HCT116 (cell line): ENCODE data around the gene JDP2. TPM values are rescaled to one million over a fixed set of nuclear protein-coding genes. Genes with fewer than 3 reads are reported as not detected.

ENCODE experiments used
- ATAC-seq: fragments of 200-7000 bp; cut with Tn5 transposase; 2 replicates; pipeline ENCODE4 v1.9.1; 2020; ENCODE audit warnings: mild to moderate bottlenecking, moderate library complexity
- BruUV-seq: library from RNA; stranded (reverse); fragments of 400-500 nt; replicated peaks from 2 replicates; lab custom pipeline; 2021; lab: Mats Ljungman, UMichigan
- CTCF ChIA-PET: fragments of 300-600 bp; sonication (Branson Sonifier 250); formaldehyde crosslinking; loops from one replicate; lab custom pipeline; 2021; ENCODE audit warnings: antibody characterized with exemption; lab: Charles Lee
- POLR2A ChIA-PET: fragments of 300-600, 350-600 bp; sonication (Branson Sonifier 250); formaldehyde crosslinking; loops from one replicate; lab custom pipeline; 2021; ENCODE audit warnings: antibody characterized with exemption; lab: Charles Lee
- RAD21 ChIA-PET, 2 experiments: fragments of 300-600 bp; sonication (Branson Sonifier 250); formaldehyde crosslinking; loops; one replicate each; lab custom pipeline; 2023; ENCODE audit warnings: low total read pairs in 2 of 2; ENCODE audit not compliant: uncharacterized antibody in 2 of 2, unreplicated experiment in 2 of 2, low non-redundant PET in 1 of 2; lab: Charles Lee
- DNase-seq: peaks from one replicate; pipeline ENCODE4 v3.0.0-alpha.2; 2010; ENCODE audit warnings: low read depth, low spot score
- H2AFZ ChIP-seq: fragments of 200-600 bp; shearing (Covaris generic), sonication (generic); 2 replicates; pipeline ENCODE4 v1.6.1; 2017; ENCODE audit warnings: low read depth, mixed run types, mixed read lengths, antibody characterized with exemption, low read length; ENCODE audit not compliant: poor library complexity, severe bottlenecking
- H3K27ac ChIP-seq: 2 replicates; pipeline ENCODE4 v1.5.1; 2012; ENCODE audit warnings: low read depth, low read length
- H3K27me3 ChIP-seq: fragments of 200-600 bp; sonication (generic); 2 replicates; pipeline ENCODE4 v1.6.1; 2016; ENCODE audit warnings: mixed run types, low read length, mixed read lengths; ENCODE audit not compliant: insufficient read depth
- H3K36me3 ChIP-seq, 2 experiments: fragments of 200-500 bp in 1 of 2; fragments of 200-600 bp in 1 of 2; sonication (Bioruptor generic) in 1 of 2; sonication (generic) in 1 of 2; 2 replicates each; pipeline versions ENCODE4 v1.5.1 to v1.6.1; 2014 to 2016; ENCODE audit warnings: low read length in 2 of 2, inconsistent platforms in 1 of 2, mixed read lengths in 1 of 2, mixed run types in 1 of 2; ENCODE audit not compliant: insufficient read depth in 2 of 2, control insufficient read depth in 1 of 2
- H3K4me1 ChIP-seq, 2 experiments: fragments of 200-600 bp in 1 of 2; sonication (generic) in 1 of 2; 2 replicates each; pipeline versions ENCODE4 v1.5.1 to v1.6.1; 2012 to 2017; ENCODE audit warnings: low read length in 2 of 2, inconsistent platforms in 1 of 2, mild to moderate bottlenecking in 1 of 2, mixed read lengths in 1 of 2, mixed run types in 1 of 2, moderate library complexity in 1 of 2; ENCODE audit not compliant: insufficient read depth in 2 of 2, control insufficient read depth in 1 of 2
- H3K4me2 ChIP-seq: fragments of 200-600 bp; sonication (generic); 2 replicates; pipeline ENCODE4 v1.6.1; 2017; ENCODE audit warnings: mixed run types, low read length, mixed read lengths
- H3K4me3 ChIP-seq, 2 experiments: fragments of 200-600 bp in 1 of 2; sonication (generic) in 1 of 2; replicated peaks in 1 of 2; 2 replicates each; pipeline ENCODE4 v1.5.1; 2011 to 2016; ENCODE audit warnings: low read length in 2 of 2, control low read depth in 1 of 2, low read depth in 1 of 2, mild to moderate bottlenecking in 1 of 2, mixed read lengths in 1 of 2, mixed run types in 1 of 2
- H3K79me2 ChIP-seq: fragments of 200-600 bp; sonication (generic); 2 replicates; pipeline ENCODE4 v1.6.1; 2017; ENCODE audit warnings: mild to moderate bottlenecking, mixed run types, low read length, moderate library complexity, mixed read lengths; ENCODE audit not compliant: insufficient read depth
- H3K9ac ChIP-seq: fragments of 200-600 bp; sonication (generic); 2 replicates; pipeline ENCODE4 v1.6.1; 2016; ENCODE audit warnings: low read length, mixed read lengths
- H3K9me2 ChIP-seq: fragments of 200-600 bp; sonication (generic), shearing (Covaris generic); 2 replicates; pipeline ENCODE4 v1.6.1; 2017; ENCODE audit warnings: mixed run types, mild to moderate bottlenecking, moderate library complexity; ENCODE audit not compliant: insufficient read depth
- H3K9me3 ChIP-seq, 2 experiments: fragments of 200-500 bp in 1 of 2; fragments of 200-600 bp in 1 of 2; sonication (Bioruptor generic) in 1 of 2; sonication (generic) in 1 of 2; 2 replicates each; pipeline ENCODE4 v1.6.1; 2014 to 2017; ENCODE audit warnings: low read length in 2 of 2, mixed read lengths in 2 of 2, inconsistent platforms in 1 of 2, low read depth in 1 of 2, mild to moderate bottlenecking in 1 of 2, mixed run types in 1 of 2, moderate library complexity in 1 of 2; ENCODE audit not compliant: control insufficient read depth in 1 of 2, insufficient read depth in 1 of 2
- H4K20me1 ChIP-seq: fragments of 200-600 bp; sonication (generic), shearing (Covaris generic); 2 replicates; pipeline ENCODE4 v1.6.1; 2017; ENCODE audit warnings: mixed run types, mild to moderate bottlenecking, moderate library complexity; ENCODE audit not compliant: insufficient read depth
- ATF3 ChIP-seq: IDR thresholded peaks from 2 replicates; pipeline ENCODE4 v1.6.1; 2012
- CBX3 ChIP-seq: IDR thresholded peaks from 2 replicates; pipeline ENCODE4 v1.6.1; 2012; ENCODE audit warnings: low read depth
- CTCF ChIP-seq, 3 experiments: fragments of 200-600 bp in 1 of 3; sonication (generic) in 1 of 3; IDR thresholded peaks in 2 of 3; conservative IDR thresholded peaks in 1 of 3; 2 replicates each; pipeline ENCODE4 v1.5.1; 2012 to 2017; ENCODE audit warnings: low read depth in 2 of 3, low read length in 2 of 3, antibody characterized with exemption in 1 of 3, borderline replicate concordance in 1 of 3, control low read depth in 1 of 3, mild to moderate bottlenecking in 1 of 3, mixed read lengths in 1 of 3, mixed run types in 1 of 3, moderate library complexity in 1 of 3; ENCODE audit not compliant: insufficient read depth in 1 of 3
- ELF1 ChIP-seq: IDR thresholded peaks from 2 replicates; pipeline ENCODE4 v1.6.1; 2012; ENCODE audit warnings: low read depth, borderline replicate concordance
- EZH2 ChIP-seq: fragments of 200-600 bp; sonication (generic); IDR thresholded peaks from 2 replicates; pipeline ENCODE4 v1.6.1; 2017; ENCODE audit warnings: antibody characterized with exemption, mixed run types
- FOSL1 ChIP-seq: IDR thresholded peaks from 2 replicates; pipeline ENCODE4 v1.6.1; 2012; ENCODE audit warnings: low read depth
- JUND ChIP-seq: IDR thresholded peaks from 2 replicates; pipeline ENCODE4 v1.6.1; 2012
- MAX ChIP-seq: IDR thresholded peaks from 2 replicates; pipeline ENCODE4 v1.6.1; 2012
- POLR2A ChIP-seq: IDR thresholded peaks from 2 replicates; pipeline ENCODE4 v1.7.0; 2011; ENCODE audit warnings: borderline replicate concordance; ENCODE audit not compliant: insufficient read depth, insufficient read length; ENCODE audit errors: extremely low read depth
- REST ChIP-seq: IDR thresholded peaks from 2 replicates; pipeline ENCODE4 v1.6.1; 2012; ENCODE audit warnings: low read depth
- SIN3A ChIP-seq: IDR thresholded peaks from 2 replicates; pipeline ENCODE4 v1.6.1; 2012; ENCODE audit warnings: low read depth
- YY1 ChIP-seq: IDR thresholded peaks from 2 replicates; pipeline ENCODE4 v1.6.1; 2011; ENCODE audit warnings: low read length, low read depth, moderate library complexity, mild to moderate bottlenecking; ENCODE audit not compliant: insufficient replicate concordance; ENCODE audit errors: extremely low read depth
- intact Hi-C: fragments of 100-400 bp; cut with micrococcal nuclease; formaldehyde crosslinking; loops from 2 replicates; pipeline ENCODE4 v1.10.0; 2022
- total RNA-seq: library from RNA; stranded (reverse); gene quantifications from one replicate; pipeline ENCODE4 v1.2.1, GENCODE V29; 2021; ENCODE audit not compliant: unreplicated experiment

Gene JDP2
- total RNA-seq, 1 experiment from 2014 or later: 25.4 TPM

DNA sequence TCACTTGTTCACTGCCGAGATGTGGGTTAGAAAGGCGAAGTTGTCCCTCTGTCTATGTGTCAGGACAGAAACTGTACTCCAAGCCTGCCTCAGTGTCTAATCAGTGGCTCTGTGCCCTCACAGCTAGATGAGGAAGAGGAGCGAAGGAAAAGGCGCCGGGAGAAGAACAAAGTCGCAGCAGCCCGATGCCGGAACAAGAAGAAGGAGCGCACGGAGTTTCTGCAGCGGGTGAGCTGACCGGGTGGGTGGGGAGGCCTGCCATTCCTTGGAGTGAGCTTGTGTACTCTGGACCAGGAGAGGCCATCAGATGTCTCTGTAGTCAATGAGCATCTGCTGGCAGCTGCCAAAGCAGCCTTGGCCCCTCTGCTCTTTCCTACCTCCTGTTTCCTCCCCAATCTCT lies 33.5 kb downstream of the JDP2 start:
- POLR2A ChIA-PET: no interaction called here
- Histone ChIP-seq H3K9me3 (no peaks in the 10 kb centered on the region), H3K4me1 (peaks cover 0 to 3% of the 10 kb centered on the region in 2 experiments; a peak in 2 of 4 replicates), H3K79me2 (no peaks in the 10 kb centered on the region), H3K4me2 (no peak overlapping the region), H3K36me3 (no peaks in the 10 kb centered on the region), H3K9ac (no peak overlapping the region), H3K27ac (no peak overlapping the region), H4K20me1 (no peaks in the 10 kb centered on the region), H2AFZ (no peak overlapping the region), H3K9me2 (no peaks in the 10 kb centered on the region), H3K4me3 (no peak overlapping the region), H3K27me3 (no peaks in the 10 kb centered on the region)
- BruUV-seq: no TSS peak
- DNase-seq: no peak
- RAD21 ChIA-PET: no interaction called here
- TF ChIP-seq JUND (no peak), ATF3 (no peak), FOSL1 (no peak), YY1 (no peak), ELF1 (no peak), CBX3 (no peak), POLR2A (no peak), CTCF (IDR thresholded peaks at IDR 0.05 in 2 of 3, conservative IDR thresholded peaks at IDR 0.05 in 1 of 3; ENCODE audit: borderline replicate concordance in 1 of 3, insufficient read depth in 1 of 3, low read depth in 2 of 3, low read length in 2 of 3) (no peak), REST (no peak), MAX (no peak), SIN3A (no peak), EZH2 (no peak)
- CTCF ChIA-PET: no interaction called here
- intact Hi-C loops: no loop called here
- no peak for ATAC-seq
